Pancreas (tissue), 10 donors: Measurements from ENCODE around the gene MAZ. TPM values are rescaled to one million over a fixed set of nuclear protein-coding genes. Genes with fewer than 3 reads are reported as not detected.
"Not testable (repeated sequence)": the region's sequence is repeated elsewhere in the genome, so short reads cannot be mapped to it uniquely, and the experiment has no call there.

Experiments used
- ATAC-seq, 4 donors: fragments of 200-7000 bp; cut with Tn5 transposase; one replicate each; pipeline versions ENCODE4 v1.8.0 to v1.9.1; 2020; ENCODE audit warnings: mild to moderate bottlenecking in 4 of 4, moderate library complexity in 4 of 4
- DNase-seq, 6 donors: peaks; one replicate each; pipeline ENCODE4 v3.0.0-alpha.2; 2020
- FAIRE-seq: peaks from 2 replicates; lab custom pipeline; 2012; peaks lifted over from hg19 to GRCh38; lab: Jason Lieb, UNC
- H3K27ac ChIP-seq, 4 donors: fragments of 200-600 bp; sonication (generic); 1 replicate in 3 of 4; 2 replicates in 1 of 4; pipeline versions ENCODE4 v1.5.0 to v1.8.0; 2020
- H3K27me3 ChIP-seq, 4 donors: fragments of 200-600 bp; one replicate each; pipeline ENCODE4 v1.8.0; 2021
- H3K36me3 ChIP-seq, 3 donors: fragments of 200-600 bp; sonication (generic) in 1 of 3; one replicate each; pipeline versions ENCODE4 v1.5.0 to v1.8.0; 2020 to 2021
- H3K4me1 ChIP-seq, 3 donors: fragments of 200-600 bp; one replicate each; pipeline ENCODE4 v1.8.0; 2021
- H3K4me3 ChIP-seq, 4 donors: fragments of 200-600 bp; sonication (generic) in 2 of 4; one replicate each; pipeline versions ENCODE4 v1.5.0 to v1.8.0; 2020 to 2021
- H3K9me3 ChIP-seq, 4 donors: fragments of 200-600 bp; one replicate each; pipeline ENCODE4 v1.8.0; 2021
- CTCF ChIP-seq, 4 donors: fragments of 200-600 bp; sonication (generic) in 3 of 4; IDR thresholded peaks; one replicate each; pipeline versions ENCODE4 v1.5.0 to v1.8.0; 2021; ENCODE audit warnings: antibody characterized with exemption in 4 of 4
- WGBS, 2 donors: extraction: QIAGEN DNeasy Blood & Tissue Kit; methylation state at CpG; one replicate each; pipeline ENCODE4 v1.1.7; 2013; 5-methylcytosine and 5-hydroxymethylcytosine counted together
- intact Hi-C, 3 donors: fragments of 100-400 bp; cut with DNase I; formaldehyde crosslinking; loops; one replicate each; pipeline versions ENCODE4 v1.11.1 to v1.14.2; 2022
- polyA plus RNA-seq, 2 donors: library from polyadenylated mRNA; stranded (reverse); fragments of 200-250 nt; gene quantifications; one replicate each; pipeline ENCODE4 v1.2.3, GENCODE V29; 2013
- total RNA-seq, 6 donors: library from RNA; stranded (reverse); fragmentation: NEBNext Ultra II Directional in 4 of 6; extraction: Animal tissue kit (Norgen Biotek cat#: 25700) in 4 of 6; gene quantifications; one replicate each; pipeline versions ENCODE4 v1.2.1 to v1.2.4, GENCODE V29; 2021 to 2023
- donor health status: healthy with polysubstance abuse.
- donor health status: DM: no; HTN: no; CAD: no; lungs with moderate emphysema.
- donor health status: DM: no; HTN: no; CAD: no.
- donor health status: control.
- donor health status: control.
- donor health status: Bipolar disorder and iron deficiency.
- donor health status: DM: yes; HTN: yes; CAD: no.
- donor health status: DM: no; HTN: no; CAD: no.
- donor health status: DM: no; HTN: no; CAD: no.
- donor health status: DM: yes; HTN: yes; CAD: no.

Gene MAZ
- total RNA-seq, result 100 to 1,000 TPM in 1 of 6 donors, 10 to 100 TPM in 5; 84.8 to 122 (median 96.2) TPM
- polyA plus RNA-seq, result 100 to 1,000 TPM in 1 of 2 donors, 10 to 100 TPM in 1; 94.1 to 107 TPM

- peaks cover 0 to 15% (median 0%) of the 10 kb centered on the region in 3 donors for H3K4me1 ChIP-seq
- WGBS, 2 donors, result 0% methylated on average over 31 of the region's 67 CpGs; no CpG with 5 or more reads in 1 of the 2 donors
Observed at GRCh38 chr16:29806099-29806579, at the start of gene MAZ. MAZ (plus strand) TSS chr16:29806529; CDS start chr16:29806702, 173 bp downstream.

DNA sequence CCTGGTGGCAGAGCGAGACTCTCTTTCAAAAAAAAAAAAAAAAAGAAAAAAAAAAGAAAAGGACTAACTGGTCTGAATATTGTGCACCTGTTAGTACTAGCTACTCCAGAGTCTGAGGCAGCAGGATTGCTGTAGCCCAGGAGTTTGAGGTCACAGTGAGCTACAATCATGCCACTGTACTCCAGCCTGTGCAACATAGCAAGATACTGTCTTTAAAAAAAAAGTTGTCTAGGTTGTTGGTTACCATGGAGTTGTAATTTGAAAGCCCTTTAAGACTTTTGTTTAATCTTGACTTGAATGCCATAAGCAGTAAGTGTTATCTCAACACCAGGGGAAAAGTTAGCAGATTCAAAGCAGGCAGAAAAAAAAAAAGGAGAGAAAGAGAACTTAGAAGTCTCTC lies 49.7 kb upstream of the MAZ start:
- 35 to 43% methylated on average over 1 of the region's 1 CpG for WGBS, 2 donors
- Histone ChIP-seq H3K9me3 (no peaks in the 10 kb centered on the region), H3K27ac (no peak overlapping the region), H3K4me3 (no peak overlapping the region), H3K36me3 (no peaks in the 10 kb centered on the region), H3K27me3 (no peaks in the 10 kb centered on the region), H3K4me1 (no peaks in the 10 kb centered on the region)
- TF ChIP-seq CTCF (IDR thresholded peaks at IDR 0.05), result no peak
- intact Hi-C loops, result no loop called here
- FAIRE-seq (no peak), ATAC-seq (peak in 3 of 4 donors; percentile 28 to 60 (median 55)), DNase-seq (no peak)

More at GRCh38 chr16:29806099-29806579, at the start of gene MAZ:
- TF ChIP-seq CTCF (IDR thresholded peaks at IDR 0.05), result no peak
- DNase-seq (peak in 3 of 6 donors; percentile 92 to 96 (median 95)), ATAC-seq (peak; percentile 1 to 7 (median 3)), FAIRE-seq (no peak)
- H3K36me3 ChIP-seq, result no peaks in the 10 kb centered on the region
- peak within 1 kb of the TSS; percentile 93 to 97 (median 95) for H3K27ac ChIP-seq
- intact Hi-C loops, result no loop called here
- H3K9me3 ChIP-seq, result no peaks in the 10 kb centered on the region
- H3K27me3 ChIP-seq, result no peaks in the 10 kb centered on the region
- peak within 1 kb of the TSS; percentile 60 to 84 (median 78) for H3K4me3 ChIP-seq

DNA sequence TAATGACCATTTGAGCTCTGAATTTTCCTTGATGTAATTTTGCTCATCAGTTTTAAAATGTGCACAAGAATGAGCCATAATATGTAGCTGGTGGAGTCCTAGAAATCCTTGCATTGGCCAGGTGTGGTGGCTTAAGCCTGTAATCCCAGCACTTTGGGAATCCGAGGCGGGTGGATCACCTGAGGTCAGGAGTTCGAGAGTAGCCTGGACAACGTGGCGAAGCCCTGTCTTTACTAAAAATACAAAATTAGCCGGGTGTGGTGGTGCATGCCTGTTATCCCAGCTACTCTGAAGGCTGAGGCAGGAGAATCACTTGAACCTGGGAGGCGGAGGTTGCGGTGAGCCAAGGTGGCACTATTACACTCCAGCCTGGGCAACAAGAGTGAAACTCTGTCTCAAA lies 49.2 kb upstream of the MAZ start:
- FAIRE-seq, H3K27ac ChIP-seq, H3K36me3 ChIP-seq, DNase-seq, H3K27me3 ChIP-seq, H3K4me3 ChIP-seq, ATAC-seq, H3K9me3 ChIP-seq, H3K4me1 ChIP-seq, intact Hi-C loops: not testable (repeated sequence)
- WGBS, 2 donors, result 69 to 71% methylated on average over 8 of the region's 8 CpGs

DNA sequence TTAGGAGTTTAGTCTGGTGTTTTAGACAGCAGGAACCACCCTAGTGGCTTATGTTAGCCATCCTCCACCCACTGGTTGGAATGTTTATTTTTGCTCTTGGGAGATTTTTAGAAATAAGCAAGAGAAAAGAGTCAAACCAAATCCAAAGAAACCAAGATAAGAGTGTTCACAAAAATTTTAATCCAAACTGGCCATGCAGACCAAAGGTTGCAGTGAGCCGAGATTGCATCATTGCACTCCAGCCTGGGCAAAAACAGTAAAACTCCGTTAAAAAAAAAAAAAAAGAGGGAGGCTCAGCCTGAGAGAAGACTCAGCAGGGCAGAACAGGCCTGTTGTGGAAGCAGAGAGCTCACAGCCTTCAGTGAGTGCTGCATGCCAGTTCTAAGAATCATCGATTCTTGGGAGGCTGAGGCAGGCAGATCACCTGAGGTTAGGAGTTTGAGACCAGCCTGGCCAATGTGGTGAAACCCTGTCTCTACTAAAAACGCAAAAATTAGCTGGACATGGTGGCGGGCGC lies 48.3 kb upstream of the MAZ start:
- TF ChIP-seq CTCF (IDR thresholded peaks at IDR 0.05), result no peak
- ATAC-seq (peak in 1 of 4 donors; percentile 40), FAIRE-seq (no peak), DNase-seq (no peak)
- intact Hi-C loops, result no loop called here
- H3K27me3 ChIP-seq, result no peaks in the 10 kb centered on the region
- no peaks in the 10 kb centered on the region for H3K4me1 ChIP-seq
- H3K36me3 ChIP-seq, result no peaks in the 10 kb centered on the region
- H3K9me3 ChIP-seq, result no peaks in the 10 kb centered on the region
- WGBS, 2 donors, result 66 to 69% methylated on average over 6 of the region's 6 CpGs
- no peak overlapping the region for H3K27ac ChIP-seq
- no peak overlapping the region for H3K4me3 ChIP-seq

- intact Hi-C loops, result no loop called here
- TF ChIP-seq CTCF (IDR thresholded peaks at IDR 0.05), result no peak
- no peak for FAIRE-seq
- Histone ChIP-seq H3K27me3 (no peaks in the 10 kb centered on the region), H3K27ac (no peak overlapping the region), H3K4me3 (no peak overlapping the region), H3K36me3 (no peaks in the 10 kb centered on the region), H3K4me1 (peaks cover 9 to 15% (median 11%) of the 10 kb centered on the region in 3 donors), H3K9me3 (no peaks in the 10 kb centered on the region)
- no peak for ATAC-seq
- 79 to 84% methylated on average over 9 of the region's 9 CpGs for WGBS, 2 donors
- DNase-seq, result no peak
Observed at GRCh38 chr16:29760567-29761279, 45.6 kb upstream of the MAZ start.

DNA sequence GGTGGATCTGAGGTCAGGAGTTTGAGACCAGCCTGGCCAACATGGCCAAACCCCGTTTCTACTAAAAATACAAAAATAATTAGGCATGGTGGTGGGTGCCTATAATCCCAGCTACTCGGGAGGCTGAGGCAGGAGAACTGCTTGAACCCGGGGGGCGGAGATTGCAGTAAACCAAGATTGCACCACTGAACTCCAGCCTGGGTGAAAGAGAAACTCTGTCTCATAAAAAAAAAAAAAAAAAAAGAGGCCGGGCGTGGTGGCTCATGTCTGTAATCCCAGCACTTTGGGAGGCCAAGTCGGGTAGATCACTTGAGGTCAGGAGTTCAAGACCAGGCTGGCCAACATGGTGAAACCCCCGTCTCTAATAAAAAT lies 45.1 kb upstream of the MAZ start:
- 80 to 91% methylated on average over 6 to 8 of the region's 8 CpGs for WGBS, 2 donors
- H3K4me3 ChIP-seq, H3K27me3 ChIP-seq, intact Hi-C loops, DNase-seq, H3K27ac ChIP-seq, ATAC-seq, H3K36me3 ChIP-seq, H3K9me3 ChIP-seq, FAIRE-seq: not testable (repeated sequence)
- H3K4me1 ChIP-seq, result peaks cover 9 to 16% (median 11%) of the 10 kb centered on the region in 3 donors
